Esophagus muscularis mucosa (tissue), 4 donors: ENCODE results near the gene GRIK4. TPM values are rescaled to one million over a fixed set of nuclear protein-coding genes. Genes with fewer than 3 reads are reported as not detected.

Experiments
- DNase-seq: peaks from one replicate; pipeline ENCODE4 v3.0.0-alpha.2; 2017; ENCODE audit errors: extremely low spot score
- H3K27ac ChIP-seq, 4 donors: fragments of 200-600 bp; sonication (generic); replicated peaks in 1 of 4; 1 replicate in 3 of 4; 2 replicates in 1 of 4; pipeline ENCODE4 v1.5.1; 2016 to 2019; ENCODE audit warnings: mild to moderate bottlenecking in 1 of 4
- H3K27me3 ChIP-seq, 4 donors: fragments of 200-600 bp; sonication (generic); one replicate each; pipeline versions ENCODE4 v1.5.1 to v1.6.0; 2016 to 2019
- H3K36me3 ChIP-seq, 4 donors: fragments of 200-600 bp; sonication (generic); one replicate each; pipeline ENCODE4 v1.5.1; 2016 to 2019
- H3K4me1 ChIP-seq, 4 donors: fragments of 200-600 bp; sonication (generic); one replicate each; pipeline ENCODE4 v1.5.1; 2016 to 2019
- H3K4me3 ChIP-seq, 4 donors: fragments of 200-600 bp; sonication (generic); 1 replicate in 2 of 4; 2 replicates in 2 of 4; pipeline ENCODE4 v1.5.1; 2016 to 2019; ENCODE audit warnings: mild to moderate bottlenecking in 4 of 4, moderate library complexity in 1 of 4
- H3K9me3 ChIP-seq, 4 donors: fragments of 200-600 bp; sonication (generic); 1 replicate in 3 of 4; 2 replicates in 1 of 4; pipeline ENCODE4 v1.5.1; 2016 to 2019
- EP300 ChIP-seq: sonication (generic); formaldehyde crosslinking; IDR thresholded peaks from one replicate; pipeline ENCODE4 v1.6.1; 2017; ENCODE audit warnings: antibody characterized with exemption
- POLR2A ChIP-seq: fragments of 450-650 bp; IDR thresholded peaks from one replicate; pipeline ENCODE4 v1.6.1; 2017; ENCODE audit warnings: antibody characterized with exemption, moderate library complexity, mild to moderate bottlenecking, low read depth
- POLR2AphosphoS5 ChIP-seq, 2 donors: sonication (generic); formaldehyde crosslinking; IDR thresholded peaks; one replicate each; pipeline ENCODE4 v1.6.1; 2017; ENCODE audit warnings: antibody characterized with exemption in 2 of 2
- WGBS: methylation state at CpG from one replicate; pipeline ENCODE4 v1.1.5; 2018; 5-methylcytosine and 5-hydroxymethylcytosine counted together
- intact Hi-C: fragments of 100-400 bp; cut with DNase I; formaldehyde crosslinking; loops from one replicate; pipeline ENCODE4 v1.15.1; 2023
- total RNA-seq, 4 donors: library from RNA; depleted of rRNA; stranded (reverse); fragments of >200 nt; gene quantifications; one replicate each; pipeline versions ENCODE4 v1.1.0 to v1.2.1, GENCODE V29; 2016
- TF ChIP-seq, protein P1 (sequence below), 3 experiments: fragments of 200-600 bp in 2 of 3; fragments of 450-650 bp in 1 of 3; sonication (generic) in 2 of 3; IDR thresholded peaks; one replicate each; pipeline ENCODE4 v1.5.1; 2017 to 2019; ENCODE audit warnings: antibody characterized with exemption in 3 of 3, mild to moderate bottlenecking in 2 of 3, moderate library complexity in 1 of 3

Gene GRIK4
- total RNA-seq, 4 donors from 2014 or later = 0.13 to 0.83 (median 0.43) TPM

DNA sequence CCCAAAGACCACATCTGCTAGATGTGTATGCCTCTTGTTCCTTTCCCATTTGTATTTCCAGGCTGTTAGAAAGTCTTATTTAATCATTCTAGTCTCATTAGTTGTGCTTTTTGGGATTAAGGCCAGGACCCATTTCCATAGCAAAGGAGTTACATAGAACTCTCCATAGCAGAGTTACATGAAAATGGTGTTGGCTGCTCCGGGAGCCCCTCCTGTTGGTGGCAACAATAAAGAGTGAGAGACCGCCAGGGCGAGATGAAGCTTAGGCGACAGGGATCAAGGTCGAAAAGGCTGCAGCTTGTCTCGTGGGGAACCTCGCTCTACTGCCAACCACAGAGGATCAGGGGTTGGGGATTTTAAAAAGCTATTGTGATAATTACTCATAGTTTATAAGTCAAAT is 58.3 kb downstream of the GRIK4 start:
- Histone ChIP-seq H3K27ac (no peak overlapping the region), H3K4me3 (no peak overlapping the region), H3K9me3 (no peaks in the 10 kb centered on the region), H3K36me3 (no peaks in the 10 kb centered on the region), H3K4me1 (peaks cover 3 to 11% (median 7%) of the 10 kb centered on the region in 4 donors), H3K27me3 (peaks cover 0 to 67% (median 3%) of the 10 kb centered on the region in 4 donors)
- intact Hi-C loops = no loop called here
- 81% methylated on average over 7 of the region's 7 CpGs for WGBS
- DNase-seq = no peak
- TF ChIP-seq, protein P1, sequence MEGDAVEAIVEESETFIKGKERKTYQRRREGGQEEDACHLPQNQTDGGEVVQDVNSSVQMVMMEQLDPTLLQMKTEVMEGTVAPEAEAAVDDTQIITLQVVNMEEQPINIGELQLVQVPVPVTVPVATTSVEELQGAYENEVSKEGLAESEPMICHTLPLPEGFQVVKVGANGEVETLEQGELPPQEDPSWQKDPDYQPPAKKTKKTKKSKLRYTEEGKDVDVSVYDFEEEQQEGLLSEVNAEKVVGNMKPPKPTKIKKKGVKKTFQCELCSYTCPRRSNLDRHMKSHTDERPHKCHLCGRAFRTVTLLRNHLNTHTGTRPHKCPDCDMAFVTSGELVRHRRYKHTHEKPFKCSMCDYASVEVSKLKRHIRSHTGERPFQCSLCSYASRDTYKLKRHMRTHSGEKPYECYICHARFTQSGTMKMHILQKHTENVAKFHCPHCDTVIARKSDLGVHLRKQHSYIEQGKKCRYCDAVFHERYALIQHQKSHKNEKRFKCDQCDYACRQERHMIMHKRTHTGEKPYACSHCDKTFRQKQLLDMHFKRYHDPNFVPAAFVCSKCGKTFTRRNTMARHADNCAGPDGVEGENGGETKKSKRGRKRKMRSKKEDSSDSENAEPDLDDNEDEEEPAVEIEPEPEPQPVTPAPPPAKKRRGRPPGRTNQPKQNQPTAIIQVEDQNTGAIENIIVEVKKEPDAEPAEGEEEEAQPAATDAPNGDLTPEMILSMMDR (IDR thresholded peaks at IDR 0.05) = no peak
- no peak for TF ChIP-seq POLR2A
- TF ChIP-seq POLR2AphosphoS5 (IDR thresholded peaks at IDR 0.05) = no peak
- TF ChIP-seq EP300 = no peak

DNA sequence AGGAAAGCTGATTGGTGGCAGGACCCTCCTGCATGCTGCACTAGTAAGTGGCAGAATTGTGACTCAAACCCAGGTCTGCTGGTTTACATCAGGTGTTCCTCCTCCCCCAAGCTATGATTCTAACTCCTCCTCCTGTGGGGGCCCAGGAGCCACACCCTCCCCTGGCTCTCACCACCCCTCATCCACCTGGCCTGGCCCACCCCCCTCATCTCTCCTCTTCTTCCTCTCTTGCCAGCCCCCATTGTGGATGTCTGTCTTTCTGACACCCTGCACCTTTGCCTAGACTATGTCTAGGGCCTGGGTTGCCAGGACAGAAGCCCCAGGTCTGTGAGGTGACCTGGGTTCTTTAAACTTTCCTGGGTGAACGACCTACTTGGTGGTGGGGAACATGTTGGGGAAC is 59.9 kb downstream of the GRIK4 start:
- Histone ChIP-seq H3K4me1 (no peaks in the 10 kb centered on the region), H3K27ac (no peak overlapping the region), H3K36me3 (no peaks in the 10 kb centered on the region), H3K4me3 (no peak overlapping the region), H3K9me3 (no peaks in the 10 kb centered on the region), H3K27me3 (peaks cover 0 to 71% (median 0%) of the 10 kb centered on the region in 4 donors)
- no peak for DNase-seq
- no peak for TF ChIP-seq POLR2AphosphoS5 (IDR thresholded peaks at IDR 0.05)
- no peak for TF ChIP-seq EP300
- TF ChIP-seq POLR2A = no peak
- TF ChIP-seq, protein P1 (IDR thresholded peaks at IDR 0.05) = no peak
- intact Hi-C loops = no loop called here
- WGBS = 63% methylated on average over 1 of the region's 1 CpG

DNA sequence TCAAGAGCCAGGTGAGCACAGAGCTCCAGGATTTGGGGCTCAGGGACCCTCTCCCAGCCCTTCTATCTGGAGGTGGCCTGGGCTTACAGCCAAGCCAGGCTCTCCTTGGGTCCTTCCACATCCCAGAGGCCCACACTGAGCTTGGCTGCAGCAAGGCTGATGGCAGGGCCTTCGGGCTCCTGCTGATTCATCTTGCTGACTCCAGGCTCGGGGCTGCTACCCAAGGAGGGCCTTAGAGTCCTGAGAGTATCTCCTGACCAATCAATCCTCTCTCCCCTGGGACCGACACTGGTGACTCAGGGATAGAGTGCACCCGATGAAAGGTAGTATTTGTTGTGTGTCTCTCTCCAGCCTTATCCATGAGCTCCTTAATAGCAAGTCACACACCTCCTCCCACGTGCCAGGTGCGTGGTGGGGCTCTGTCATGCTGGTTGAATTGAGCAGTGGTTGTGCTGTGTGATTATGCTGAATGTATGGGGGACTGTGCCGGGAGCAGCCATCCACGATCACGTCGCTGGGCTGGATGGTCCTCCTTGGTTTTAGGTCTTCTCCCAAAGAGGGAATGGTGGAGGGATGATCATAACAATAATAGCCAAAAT is 62.3 kb downstream of the GRIK4 start:
- Histone ChIP-seq H3K36me3 (no peaks in the 10 kb centered on the region), H3K27ac (no peak overlapping the region), H3K27me3 (peaks cover 0 to 71% (median 0%) of the 10 kb centered on the region in 4 donors), H3K4me1 (no peaks in the 10 kb centered on the region), H3K9me3 (no peaks in the 10 kb centered on the region), H3K4me3 (no peak overlapping the region)
- no peak for TF ChIP-seq EP300
- no peak for TF ChIP-seq POLR2AphosphoS5 (IDR thresholded peaks at IDR 0.05)
- TF ChIP-seq, protein P1 (IDR thresholded peaks at IDR 0.05) = no peak
- TF ChIP-seq POLR2A = no peak
- intact Hi-C loops = no loop called here
- 95% methylated on average over 10 of the region's 10 CpGs for WGBS
- DNase-seq = no peak

DNA sequence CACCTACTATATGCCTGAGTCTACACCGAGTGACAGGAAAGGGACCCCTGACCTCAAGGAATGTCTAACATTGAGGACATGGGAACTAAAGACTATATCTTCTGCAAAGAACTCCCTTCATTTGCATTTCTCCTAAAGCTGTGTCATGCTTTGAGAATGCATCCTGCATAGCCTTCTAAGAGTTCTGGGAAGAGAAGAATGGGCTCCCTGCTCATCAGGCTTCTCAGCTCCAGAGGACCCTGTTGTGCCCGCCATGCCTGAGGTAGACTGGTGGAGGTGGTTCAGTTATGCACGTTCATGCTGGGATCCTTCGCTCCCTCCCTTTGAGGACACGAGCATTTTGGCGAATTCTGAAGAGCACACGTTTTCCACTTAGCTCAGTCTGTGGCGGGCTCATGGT is 63.3 kb downstream of the GRIK4 start:
- H3K36me3 ChIP-seq = no peaks in the 10 kb centered on the region
- no peak overlapping the region for H3K27ac ChIP-seq
- H3K27me3 ChIP-seq = peaks cover 0 to 69% (median 0%) of the 10 kb centered on the region in 4 donors
- no peak for DNase-seq
- intact Hi-C loops = no loop called here
- H3K4me1 ChIP-seq = no peaks in the 10 kb centered on the region
- no peak for TF ChIP-seq POLR2AphosphoS5 (IDR thresholded peaks at IDR 0.05)
- no peak for TF ChIP-seq POLR2A
- TF ChIP-seq EP300 = no peak
- TF ChIP-seq, protein P1 (IDR thresholded peaks at IDR 0.05) = no peak
- 91% methylated on average over 8 of the region's 8 CpGs for WGBS
- H3K9me3 ChIP-seq = no peaks in the 10 kb centered on the region
- no peak overlapping the region for H3K4me3 ChIP-seq

DNA sequence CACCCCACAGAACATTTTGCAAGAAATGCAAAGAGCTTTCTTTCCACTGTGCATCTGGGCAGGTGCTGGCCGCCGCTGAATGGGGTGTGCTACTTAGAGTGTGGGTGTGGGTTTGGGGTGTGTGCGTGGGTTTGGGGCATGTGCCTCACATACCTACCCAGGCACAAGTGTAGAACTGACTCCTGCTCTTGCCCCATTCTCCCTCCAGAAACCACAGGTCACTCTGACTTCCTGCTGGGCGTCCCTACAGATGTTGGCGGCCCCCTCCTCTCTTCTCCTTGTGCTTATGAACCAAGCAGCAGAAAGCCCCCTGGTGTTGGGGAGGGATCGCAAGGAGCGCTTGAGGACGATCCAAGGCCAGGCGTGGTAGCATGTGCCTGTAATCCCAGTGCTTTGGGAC is 63.9 kb downstream of the GRIK4 start:
- no peak for DNase-seq
- H3K4me3 ChIP-seq = no peak overlapping the region
- H3K36me3 ChIP-seq = no peaks in the 10 kb centered on the region
- WGBS = 86% methylated on average over 6 of the region's 9 CpGs
- no peaks in the 10 kb centered on the region for H3K9me3 ChIP-seq
- intact Hi-C loops = no loop called here
- TF ChIP-seq POLR2A = no peak
- TF ChIP-seq, protein P1 (IDR thresholded peaks at IDR 0.05) = no peak
- TF ChIP-seq EP300 = no peak
- no peak for TF ChIP-seq POLR2AphosphoS5 (IDR thresholded peaks at IDR 0.05)
- H3K27me3 ChIP-seq = peaks cover 0 to 63% (median 0%) of the 10 kb centered on the region in 4 donors
- no peak overlapping the region for H3K27ac ChIP-seq
- H3K4me1 ChIP-seq = no peaks in the 10 kb centered on the region
